ENCODE data around the gene SLC16A12. TPM values are rescaled to one million over a fixed set of nuclear protein-coding genes. Genes with fewer than 3 reads are reported as not detected.

SLC16A12 gene
- total RNA-seq, 1 experiment from 2014 or later, result 0.77 TPM

DNA sequence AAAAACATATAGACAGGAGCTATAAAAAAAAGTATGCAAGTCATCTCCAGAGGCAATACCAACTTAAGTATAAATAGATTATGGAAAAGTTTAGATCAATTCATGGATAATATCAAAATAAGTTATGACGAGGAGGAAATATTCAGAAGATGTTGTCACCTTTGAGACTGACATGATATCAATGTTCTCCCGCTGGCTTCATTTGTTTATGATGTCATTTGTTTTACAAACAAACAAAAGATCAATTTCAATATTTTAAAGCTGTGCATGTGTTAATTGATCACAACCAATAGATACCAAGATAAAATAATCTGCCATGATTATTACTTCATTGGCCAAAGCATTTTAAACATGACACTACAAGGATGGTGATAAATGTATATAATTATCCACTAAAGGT is 43.5 kb downstream of the SLC16A12 start:
- Mint-ChIP-seq H3K9me3 (no peaks in the 10 kb centered on the region), H3K4me3 (no peak overlapping the region), H3K27ac (peak overlapping the region in 2 of 3 experiments; percentile 40 to 97; a peak in 3 of 7 replicates), H3K36me3 (ENCODE audit: insufficient read depth in 1 of 3, low read depth in 3 of 3) (no peaks in the 10 kb centered on the region), H3K4me1 (peaks cover 23 to 32% of the 10 kb centered on the region in 2 experiments), H3K27me3 (ENCODE audit: low read depth) (no peaks in the 10 kb centered on the region)
- whole genome bisulfite sequencing (ENCODE audit: extremely low coverage, insufficient read length, low lambda C conversion rate), result no CpG with 5 or more reads among the region's 2 CpGs
- no peak overlapping the region for H3K9ac ChIP-seq (ENCODE audit: extremely low read depth, insufficient read length, low read length)
- H3K4ac ChIP-seq (ENCODE audit: low read depth, low read length), result no peak overlapping the region
- H3K4me1 ChIP-seq (ENCODE audit: insufficient read depth, low read length), result no peaks in the 10 kb centered on the region; the same call in 1 of the 2 replicates
- no peaks in the 10 kb centered on the region for H3K23me2 ChIP-seq (ENCODE audit: insufficient read length, low read depth, low read length, poor library complexity, severe bottlenecking)
- TF ChIP-seq, protein P1, sequence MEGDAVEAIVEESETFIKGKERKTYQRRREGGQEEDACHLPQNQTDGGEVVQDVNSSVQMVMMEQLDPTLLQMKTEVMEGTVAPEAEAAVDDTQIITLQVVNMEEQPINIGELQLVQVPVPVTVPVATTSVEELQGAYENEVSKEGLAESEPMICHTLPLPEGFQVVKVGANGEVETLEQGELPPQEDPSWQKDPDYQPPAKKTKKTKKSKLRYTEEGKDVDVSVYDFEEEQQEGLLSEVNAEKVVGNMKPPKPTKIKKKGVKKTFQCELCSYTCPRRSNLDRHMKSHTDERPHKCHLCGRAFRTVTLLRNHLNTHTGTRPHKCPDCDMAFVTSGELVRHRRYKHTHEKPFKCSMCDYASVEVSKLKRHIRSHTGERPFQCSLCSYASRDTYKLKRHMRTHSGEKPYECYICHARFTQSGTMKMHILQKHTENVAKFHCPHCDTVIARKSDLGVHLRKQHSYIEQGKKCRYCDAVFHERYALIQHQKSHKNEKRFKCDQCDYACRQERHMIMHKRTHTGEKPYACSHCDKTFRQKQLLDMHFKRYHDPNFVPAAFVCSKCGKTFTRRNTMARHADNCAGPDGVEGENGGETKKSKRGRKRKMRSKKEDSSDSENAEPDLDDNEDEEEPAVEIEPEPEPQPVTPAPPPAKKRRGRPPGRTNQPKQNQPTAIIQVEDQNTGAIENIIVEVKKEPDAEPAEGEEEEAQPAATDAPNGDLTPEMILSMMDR (conservative IDR thresholded peaks at IDR 0.05), result no peak
- no peak overlapping the region for H3T11ph ChIP-seq (ENCODE audit: low read length)
- no peaks in the 10 kb centered on the region for H3K79me2 ChIP-seq (ENCODE audit: insufficient read depth, low read length)
- no peak overlapping the region for H2BK5ac ChIP-seq (ENCODE audit: insufficient read length, low read length)
- H4K8ac ChIP-seq (replicated peaks; ENCODE audit: insufficient read length, low read depth, low read length), result no peak overlapping the region
- no peak overlapping the region for H3K4me2 ChIP-seq (ENCODE audit: insufficient read depth, insufficient read length, low read length)
- no peaks in the 10 kb centered on the region for H3K27me3 ChIP-seq (ENCODE audit: insufficient read depth, low read length)
- no peak overlapping the region for H2BK15ac ChIP-seq (ENCODE audit: low read depth, low read length)
- H2BK120ac ChIP-seq (ENCODE audit: low read depth, low read length, poor library complexity, severe bottlenecking), result no peak overlapping the region
- no peak overlapping the region for H2BK20ac ChIP-seq (ENCODE audit: low read depth, low read length, poor library complexity, severe bottlenecking)
- no peak overlapping the region for H3K23ac ChIP-seq (ENCODE audit: insufficient read length, low read depth, low read length)
- H2AFZ ChIP-seq (ENCODE audit: low read length), result no peak overlapping the region
- no peak overlapping the region for H3K18ac ChIP-seq (ENCODE audit: insufficient read length, low read depth, low read length)
- no peak overlapping the region for H2AK5ac ChIP-seq (ENCODE audit: insufficient read length, low read length)
- no peak for DNase-seq
- no peak overlapping the region for H3K14ac ChIP-seq (ENCODE audit: insufficient read depth, low read length)
- H2BK12ac ChIP-seq (ENCODE audit: insufficient read length, low read depth, low read length), result no peak overlapping the region
- no peak overlapping the region for H3K27ac ChIP-seq (ENCODE audit: insufficient read length, low read depth, low read length)
- no peaks in the 10 kb centered on the region for H3K9me3 ChIP-seq (ENCODE audit: control insufficient read depth, low read depth, low read length)
- no peaks in the 10 kb centered on the region for H4K20me1 ChIP-seq (ENCODE audit: control insufficient read depth, insufficient read depth, insufficient read length)
- H4K5ac ChIP-seq (ENCODE audit: insufficient read length, low read depth, low read length), result no peak overlapping the region
- no peak overlapping the region for H3K56ac ChIP-seq (ENCODE audit: insufficient read length, low read depth, low read length)
- H3K79me1 ChIP-seq (ENCODE audit: insufficient read depth, low read depth, low read length, poor library complexity, severe bottlenecking), result no peaks in the 10 kb centered on the region
- no peak overlapping the region for H4K91ac ChIP-seq (ENCODE audit: insufficient read length, low read depth, low read length)

Data from H9 (cell line).